ENCODE results near the gene DMWD.

- TF ChIP-seq CTCF (IDR thresholded peaks at IDR 0.05) (no peak), POLR2AphosphoS5 (IDR thresholded peaks at IDR 0.05) (no peak), POLR2A (IDR thresholded peaks at IDR 0.05) (no peak)
These were observed 35.9 kb upstream of the DMWD start for GRCh38 chr19:45828523-45828922.
